Measurements from ENCODE around the gene BST1.
"Not testable (repeated sequence)": the region's sequence is repeated elsewhere in the genome, so short reads cannot be mapped to it uniquely, and the experiment has no call there.

BST1 gene

GRCh38 chr4:15704129-15704528, 1.3 kb downstream of the BST1 start:
- no peak for DNase-seq (ENCODE audit: low read depth, low spot score)

GRCh38 chr4:15706646-15707362, 3.9 kb downstream of the BST1 start:
- no peak overlapping the region for H3K27ac ChIP-seq
- no peak for DNase-seq (ENCODE audit: low read depth, low spot score)

More at GRCh38 chr4:15704129-15704528, 1.3 kb downstream of the BST1 start:
- H3K27ac ChIP-seq = no peak overlapping the region

- H3K27ac ChIP-seq = no peak overlapping the region
- no peak for DNase-seq (ENCODE audit: low read depth, low spot score)
These were observed 4.5 kb downstream of the BST1 start for GRCh38 chr4:15707363-15707715.

- DNase-seq (ENCODE audit: low read depth, low spot score) = no peak
These were observed 8.9 kb downstream of the BST1 start for GRCh38 chr4:15711762-15712161.

DNA sequence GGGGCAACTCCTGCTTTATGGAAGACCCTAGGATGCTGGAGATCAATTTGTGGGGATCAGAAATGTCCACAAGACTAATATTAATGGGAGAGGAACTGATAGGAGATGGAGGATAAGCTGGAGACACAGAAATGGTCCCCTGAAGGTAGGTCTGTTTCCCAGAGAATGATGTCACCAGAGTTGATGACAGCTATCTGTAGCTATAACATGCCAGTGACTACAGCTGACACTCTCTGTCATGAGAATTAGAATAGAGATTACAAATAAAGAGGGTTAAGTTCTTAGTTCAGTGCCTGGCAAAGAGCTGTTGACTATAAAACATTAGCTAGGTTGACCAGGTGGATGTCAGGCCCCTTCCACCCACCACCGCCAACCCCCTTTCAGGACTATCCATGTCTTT, 9.3 kb downstream of the BST1 start:
- no peak overlapping the region for H3K27ac ChIP-seq
- DNase-seq (ENCODE audit: low read depth, low spot score) = no peak

More at GRCh38 chr4:15711762-15712161, 8.9 kb downstream of the BST1 start:
- H3K27ac ChIP-seq = no peak overlapping the region

- H3K27ac ChIP-seq = no peak overlapping the region
- DNase-seq (ENCODE audit: low read depth, low spot score) = no peak
These were observed 11.3 kb downstream of the BST1 start for GRCh38 chr4:15714141-15714540.

- H3K27ac ChIP-seq = no peak overlapping the region
- DNase-seq (ENCODE audit: low read depth, low spot score) = no peak
These were observed 12.0 kb downstream of the BST1 start for GRCh38 chr4:15714646-15715435.

- H3K27ac ChIP-seq = no peak overlapping the region
- no peak for DNase-seq (ENCODE audit: low read depth, low spot score)
These were observed 13.2 kb downstream of the BST1 start for GRCh38 chr4:15716115-15716514.

DNA sequence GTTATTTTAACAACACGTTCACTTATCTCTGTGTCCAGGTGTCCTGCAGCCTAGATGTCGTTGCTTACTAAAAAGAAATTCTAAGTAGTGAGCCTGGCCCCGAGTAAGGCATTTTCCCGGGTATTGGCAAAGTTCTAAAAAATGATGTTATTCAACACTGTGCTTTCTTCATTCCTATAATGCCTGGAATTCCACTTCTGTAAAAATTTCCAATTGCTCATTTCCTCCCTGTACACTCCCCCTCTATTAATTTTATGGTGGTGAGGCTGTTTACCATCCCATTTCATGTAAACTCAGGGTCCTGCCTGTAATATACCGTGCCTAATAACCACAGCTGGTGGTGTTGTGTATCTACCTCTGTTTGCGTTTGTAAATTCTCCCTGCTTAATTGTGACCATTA, 14.2 kb downstream of the BST1 start:
- H3K27ac ChIP-seq = no peak overlapping the region
- no peak for DNase-seq (ENCODE audit: low read depth, low spot score)

DNA sequence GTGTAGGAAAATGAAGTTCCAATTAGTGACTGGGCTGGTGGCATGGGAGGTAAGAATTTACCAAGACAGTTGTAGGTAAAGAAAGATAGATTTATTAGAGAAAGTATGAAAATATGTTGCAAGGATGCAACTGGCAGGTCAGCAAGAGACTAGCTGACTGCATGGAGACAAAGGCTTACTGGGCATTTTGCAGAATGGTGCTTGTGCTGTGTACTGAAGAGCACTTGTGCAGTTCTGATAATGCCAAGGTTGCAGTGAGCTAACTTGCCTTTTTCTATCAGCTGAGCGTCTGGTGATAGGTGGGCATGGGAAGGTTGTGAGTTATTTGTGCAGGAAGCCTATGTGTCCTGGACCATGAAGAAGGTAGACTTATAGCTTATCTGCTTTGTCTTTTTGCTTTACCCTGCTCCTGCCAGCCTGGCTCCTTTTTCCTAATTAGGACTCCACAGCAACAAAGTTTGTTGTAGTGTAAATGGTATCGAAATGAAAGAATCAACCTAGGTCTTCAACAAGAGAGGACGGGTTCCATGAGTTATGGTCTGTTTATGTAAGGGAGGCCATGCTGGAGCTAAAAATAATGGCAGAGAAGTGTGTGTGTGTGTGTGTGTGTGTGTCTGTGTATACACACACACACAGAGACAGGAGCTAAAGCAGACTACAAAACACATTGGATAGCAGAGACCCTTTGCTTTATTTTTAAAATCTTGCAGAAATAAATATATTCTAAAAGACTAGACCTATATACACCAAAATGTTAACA, 15.0 kb downstream of the BST1 start:
- no peak overlapping the region for H3K27ac ChIP-seq
- no peak for DNase-seq (ENCODE audit: low read depth, low spot score)

DNA sequence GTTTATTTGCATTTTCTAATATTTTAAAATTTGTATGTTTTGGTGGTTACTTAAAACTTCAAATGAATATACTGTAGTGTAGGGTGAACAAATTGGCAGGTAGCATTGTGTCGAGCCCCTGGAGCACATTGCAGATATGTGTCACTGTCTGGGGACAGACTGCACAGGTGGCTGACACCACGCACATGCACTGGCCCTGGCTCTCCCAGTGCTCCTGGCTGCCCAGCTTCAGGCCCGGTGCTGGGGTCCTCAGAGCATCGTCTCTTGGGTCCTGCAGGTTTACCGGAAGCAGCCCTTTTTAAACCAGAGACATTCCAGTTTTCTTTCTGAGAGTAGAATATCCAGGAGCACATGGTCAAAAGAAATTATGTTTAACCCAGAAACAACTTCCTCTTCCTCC, 15.6 kb downstream of the BST1 start:
- no peak for DNase-seq (ENCODE audit: low read depth, low spot score)
- no peak overlapping the region for H3K27ac ChIP-seq

GRCh38 chr4:15718959-15719358, 16.1 kb downstream of the BST1 start:
- no peak overlapping the region for H3K27ac ChIP-seq
- DNase-seq (ENCODE audit: low read depth, low spot score) = no peak

DNA sequence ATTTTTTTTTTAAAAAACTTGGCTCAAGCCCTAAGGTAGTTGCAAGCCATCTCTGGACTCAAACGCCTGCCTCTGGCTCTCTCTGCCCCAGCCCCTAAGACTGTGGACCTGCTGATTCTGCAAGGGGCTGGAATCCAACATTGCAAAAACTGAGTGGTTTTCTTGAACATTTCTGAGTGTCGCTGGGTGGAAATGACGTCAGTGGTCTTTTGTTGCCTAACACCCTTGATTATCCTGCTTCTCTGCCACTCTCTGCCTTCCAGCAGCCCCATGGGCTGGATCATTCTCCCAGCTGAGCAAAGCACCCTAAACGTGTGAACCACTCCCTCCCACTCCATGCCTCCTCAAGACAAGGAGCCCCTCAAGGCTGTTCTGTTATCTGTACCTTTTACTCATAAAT, 16.6 kb downstream of the BST1 start:
- no peak overlapping the region for H3K27ac ChIP-seq
- DNase-seq (ENCODE audit: low read depth, low spot score) = no peak

DNA sequence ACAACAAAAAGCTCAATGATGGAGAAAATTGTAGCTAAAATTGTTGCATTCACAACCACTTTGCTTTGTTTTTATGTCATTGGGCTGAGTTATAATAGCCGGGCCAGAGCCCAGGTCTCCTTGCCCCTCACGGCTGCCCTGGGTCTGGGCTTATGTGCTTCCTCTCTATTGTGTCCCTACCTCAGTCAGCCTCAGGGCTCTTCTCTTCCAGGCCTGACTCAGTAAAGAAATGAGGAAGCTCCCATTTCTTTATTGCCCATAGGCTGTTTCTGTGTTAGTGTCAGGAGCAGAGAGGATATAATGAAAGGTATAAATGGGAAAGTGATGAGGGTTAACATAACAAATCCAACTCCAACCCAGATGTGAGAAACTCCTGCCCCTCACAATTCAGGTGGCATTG, 18.0 kb downstream of the BST1 start:
- no peak overlapping the region for H3K27ac ChIP-seq
- DNase-seq (ENCODE audit: low read depth, low spot score) = no peak

DNA sequence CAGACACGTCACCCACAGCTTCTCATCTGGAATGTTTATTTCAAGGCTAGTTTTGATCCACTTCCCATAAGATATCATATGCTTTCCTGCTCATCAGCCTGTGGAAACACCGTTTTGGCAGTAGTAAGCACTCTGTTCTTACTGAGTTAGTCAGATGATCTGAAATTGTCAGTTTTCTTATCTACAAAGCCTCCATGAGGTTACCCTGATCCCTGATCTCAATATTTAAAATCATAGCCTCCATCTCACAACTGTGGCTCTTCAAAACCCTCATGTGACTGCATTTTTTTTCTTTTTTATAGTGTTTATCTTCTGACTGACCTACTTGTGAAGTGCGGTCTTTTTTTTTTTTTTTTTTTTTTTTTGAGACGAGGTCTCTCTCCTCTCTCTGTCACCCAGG, 22.7 kb downstream of the BST1 start:
- no peak overlapping the region for H3K27ac ChIP-seq
- no peak for DNase-seq (ENCODE audit: low read depth, low spot score)

DNA sequence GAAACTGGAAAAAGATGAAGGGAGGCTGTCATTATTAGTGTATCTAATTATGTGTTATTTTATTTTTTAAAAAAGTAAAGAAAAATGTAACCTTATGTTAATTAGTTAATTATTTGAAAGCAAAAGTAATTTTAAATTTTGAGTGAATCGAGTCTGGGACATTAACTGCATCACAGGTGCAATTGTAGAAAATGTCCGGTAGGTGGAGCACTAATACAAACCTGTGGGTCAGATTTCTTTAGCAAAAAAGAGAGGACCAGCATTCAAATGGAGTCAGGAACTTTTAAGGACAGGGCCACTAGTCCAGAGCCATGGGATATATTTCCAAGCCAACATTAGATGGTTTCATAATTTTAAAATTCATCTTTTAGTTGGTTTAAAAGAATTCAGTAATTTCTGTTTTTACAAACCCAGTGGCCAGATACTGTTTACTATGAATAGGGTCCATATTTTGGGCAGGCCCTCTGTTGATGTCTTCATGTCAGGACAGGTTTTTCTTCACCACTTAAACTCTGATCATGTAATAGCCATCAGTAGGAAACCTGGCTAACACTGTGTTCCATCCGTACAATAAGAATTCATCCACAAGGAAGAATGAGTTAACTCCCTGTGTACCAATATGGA, 27.2 kb downstream of the BST1 start:
- H3K27ac ChIP-seq = no peak overlapping the region
- no peak for DNase-seq (ENCODE audit: low read depth, low spot score)

- not testable (repeated sequence) for DNase-seq (ENCODE audit: low read depth, low spot score); H3K27ac ChIP-seq
These were observed 30.2 kb downstream of the BST1 start for GRCh38 chr4:15733061-15733460.

- DNase-seq (ENCODE audit: low read depth, low spot score) = no peak
- H3K27ac ChIP-seq = no peak overlapping the region
These were observed 32.7 kb downstream of the BST1 start for GRCh38 chr4:15735536-15735935.

DNA sequence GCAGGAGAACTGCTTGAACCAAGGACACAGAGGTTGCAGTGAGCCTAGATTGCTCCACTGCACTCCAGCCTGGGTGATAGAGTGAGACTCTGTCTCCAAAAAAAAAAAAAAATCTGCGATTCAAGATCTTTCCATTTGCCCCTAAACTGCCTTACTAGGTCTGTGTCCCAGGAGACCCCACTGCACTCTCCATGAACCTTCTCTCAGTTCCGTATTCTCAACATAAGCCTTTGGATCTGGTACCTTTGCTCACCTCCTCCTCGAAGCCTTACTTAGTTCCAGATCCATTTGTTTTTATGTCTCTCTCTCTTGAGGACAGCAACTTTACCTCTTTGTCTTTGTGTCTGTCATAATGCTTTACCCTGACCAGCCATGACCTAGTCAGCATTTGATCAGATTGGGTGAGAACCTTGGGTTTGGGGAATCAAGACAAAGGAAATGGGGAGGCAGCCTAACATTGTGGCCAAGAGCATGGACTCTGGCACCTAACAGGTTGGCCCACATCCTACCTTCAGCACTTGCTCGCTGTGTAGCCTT, 33.7 kb downstream of the BST1 start:
- H3K27ac ChIP-seq = no peak overlapping the region

DNA sequence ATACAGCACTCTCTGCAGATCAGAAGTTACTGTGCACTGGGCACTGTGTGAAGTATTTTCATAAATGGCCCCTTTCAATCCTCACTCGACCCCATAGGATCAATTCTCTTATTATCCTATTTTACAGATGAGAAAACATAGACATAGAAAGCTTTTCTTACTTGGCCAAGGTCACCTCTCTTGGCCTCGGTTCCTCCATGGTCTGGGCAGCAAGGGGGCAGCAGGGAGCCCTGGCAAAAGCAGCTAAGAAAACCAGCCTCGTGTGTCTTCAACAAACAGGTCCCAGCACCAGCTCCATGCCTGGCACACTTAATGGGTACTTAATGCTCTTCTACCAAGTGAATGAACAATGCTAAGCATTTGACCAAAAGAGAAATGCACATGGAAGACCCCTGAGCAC, 34.4 kb downstream of the BST1 start:
- DNase-seq (ENCODE audit: low read depth, low spot score) = no peak
- no peak overlapping the region for H3K27ac ChIP-seq

More for the DNA sequence above, 33.7 kb downstream of the BST1 start:
- no peak for DNase-seq (ENCODE audit: low read depth, low spot score)
